NCI-H226 (cell line): ENCODE results near the gene WIPF3.

Experiments used
- DNase-seq: peaks from one replicate; pipeline ENCODE4 v3.0.0-alpha.2; 2015

Gene WIPF3, protein sequence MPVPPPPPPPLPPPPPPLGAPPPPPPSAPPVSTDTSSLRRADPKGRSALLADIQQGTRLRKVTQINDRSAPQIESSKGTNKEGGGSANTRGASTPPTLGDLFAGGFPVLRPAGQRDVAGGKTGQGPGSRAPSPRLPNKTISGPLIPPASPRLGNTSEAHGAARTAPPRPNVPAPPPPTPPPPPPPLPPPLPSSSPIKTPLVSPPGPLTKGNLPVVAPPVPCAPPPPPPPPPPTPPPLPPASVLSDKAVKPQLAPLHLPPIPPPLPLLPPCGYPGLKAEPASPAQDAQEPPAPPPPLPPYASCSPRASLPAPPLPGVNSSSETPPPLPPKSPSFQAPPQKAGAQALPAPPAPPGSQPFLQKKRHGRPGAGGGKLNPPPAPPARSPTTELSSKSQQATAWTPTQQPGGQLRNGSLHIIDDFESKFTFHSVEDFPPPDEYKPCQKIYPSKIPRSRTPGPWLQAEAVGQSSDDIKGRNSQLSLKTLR

DNA sequence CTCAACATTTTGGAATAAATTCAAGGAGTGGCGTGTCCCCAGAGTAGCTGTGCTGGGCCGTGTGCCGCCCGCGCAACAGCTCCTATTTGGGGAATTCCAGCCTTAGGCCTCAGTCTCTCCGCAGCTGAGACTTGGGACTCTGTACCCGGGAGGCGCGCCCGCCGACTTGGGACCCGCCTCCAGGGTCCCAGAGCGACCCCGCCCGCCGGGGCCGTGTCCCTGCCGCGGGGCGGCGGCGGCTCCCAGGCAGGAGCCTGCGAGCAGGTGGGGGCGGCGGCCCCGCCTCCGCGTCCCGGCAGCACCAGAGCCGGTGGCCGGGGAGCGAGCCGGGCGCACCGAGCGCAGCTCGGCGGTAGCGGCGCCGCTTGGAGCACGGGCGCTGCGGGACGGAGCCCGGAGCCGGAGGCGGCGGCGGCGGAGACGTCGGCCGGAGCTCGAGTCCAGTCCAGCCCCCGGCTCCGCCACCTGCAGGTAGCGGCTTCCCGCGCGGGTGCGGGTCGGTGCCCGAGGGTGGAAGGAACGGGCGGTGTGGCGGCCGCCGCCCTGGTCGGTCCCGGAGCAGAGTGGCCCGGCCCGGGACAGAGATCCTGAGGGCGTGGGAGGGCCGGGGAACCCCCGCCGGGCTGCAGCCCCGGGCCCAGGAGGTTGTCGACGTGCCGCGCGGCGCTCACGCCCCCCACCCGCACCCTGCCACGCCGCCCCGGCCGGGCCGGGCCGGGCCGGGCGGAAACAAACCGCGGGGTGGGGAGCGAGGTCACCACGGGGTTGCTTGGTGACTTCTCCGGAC lies at the start of gene WIPF3:
Gene WIPF3 (plus strand): TSS at position 301 of the 787 bp plus-strand sequence. CDS start 28,217 bp downstream, outside the sequence.
- DNase-seq = no peak

DNA sequence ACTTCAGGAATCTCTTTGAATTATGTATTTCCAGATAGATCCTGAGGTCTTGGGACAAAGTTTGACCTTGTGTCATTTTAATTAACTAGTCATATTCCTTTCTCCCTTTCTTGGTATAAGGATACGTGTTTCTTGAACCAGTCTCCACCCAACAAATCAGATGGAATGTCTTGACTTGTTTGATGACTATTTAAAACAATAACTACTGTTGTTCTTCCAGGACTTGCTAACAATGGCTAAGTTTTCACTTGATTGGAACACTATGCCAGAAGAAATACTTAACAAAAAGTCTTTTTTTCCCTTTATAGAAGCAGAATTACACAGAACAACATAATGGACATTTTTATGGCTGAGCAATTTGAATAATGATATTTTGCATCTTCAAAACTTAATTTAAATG lies 43.0 kb upstream of the WIPF3 start:
- DNase-seq = no peak

DNA sequence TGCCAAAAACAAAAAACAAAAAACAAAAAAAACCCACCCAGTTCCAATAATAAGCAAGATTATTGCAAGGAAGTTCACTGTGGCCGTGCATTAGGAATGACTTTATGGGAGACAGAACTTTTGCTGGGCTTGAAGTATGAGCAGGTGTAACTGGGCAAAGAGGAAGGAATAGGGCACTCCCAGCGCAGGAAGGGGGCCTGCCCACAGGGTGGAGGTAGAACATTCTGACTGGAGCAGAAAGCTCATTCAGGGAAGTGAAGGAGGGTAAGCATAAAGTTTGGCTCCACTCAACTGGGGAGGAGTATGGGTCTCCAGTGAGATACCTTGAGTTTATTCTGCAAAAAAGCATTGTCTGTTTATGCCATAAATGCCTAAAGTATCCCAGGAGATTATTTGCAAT lies 42.1 kb upstream of the WIPF3 start:
- DNase-seq = no peak

DNA sequence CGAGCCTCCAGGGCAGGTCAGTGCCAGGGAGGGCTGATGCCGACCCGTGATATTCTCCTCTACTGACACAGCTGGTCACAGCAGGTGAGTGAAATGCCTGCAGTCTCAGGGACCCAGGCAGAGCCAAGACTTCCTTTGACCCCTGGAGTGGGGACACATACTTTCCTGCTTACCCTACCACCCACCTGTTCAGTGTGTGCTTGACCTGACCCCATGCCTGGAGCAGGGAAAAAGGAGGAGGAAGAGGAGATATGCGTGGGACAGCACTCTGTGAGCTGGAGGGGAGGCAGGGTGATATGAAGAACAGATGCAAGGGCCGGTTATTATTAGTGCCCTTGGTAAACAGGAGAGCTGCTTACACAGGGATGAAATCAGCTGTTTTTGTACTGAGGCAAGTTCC lies 40.8 kb upstream of the WIPF3 start:
- DNase-seq = no peak

DNA sequence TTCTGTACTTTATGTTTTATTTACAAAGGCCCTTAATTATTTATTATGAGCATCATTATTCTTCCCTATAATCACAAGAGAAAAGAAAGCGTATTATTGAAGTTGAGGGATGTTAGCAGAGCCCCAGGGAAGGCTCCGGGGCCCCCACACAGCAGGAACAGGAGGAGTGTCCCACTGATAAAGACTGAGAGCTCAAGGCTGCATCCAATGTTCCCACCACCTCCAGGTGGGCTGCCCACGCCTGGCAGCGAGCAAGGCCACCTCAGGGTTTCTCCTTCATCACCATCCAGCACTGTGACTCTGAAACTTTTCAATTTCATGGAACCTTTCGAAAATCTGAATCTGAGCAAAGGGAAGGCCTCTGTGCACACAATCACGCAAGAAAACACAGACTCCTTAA lies 35.9 kb upstream of the WIPF3 start:
- no peak for DNase-seq

DNA sequence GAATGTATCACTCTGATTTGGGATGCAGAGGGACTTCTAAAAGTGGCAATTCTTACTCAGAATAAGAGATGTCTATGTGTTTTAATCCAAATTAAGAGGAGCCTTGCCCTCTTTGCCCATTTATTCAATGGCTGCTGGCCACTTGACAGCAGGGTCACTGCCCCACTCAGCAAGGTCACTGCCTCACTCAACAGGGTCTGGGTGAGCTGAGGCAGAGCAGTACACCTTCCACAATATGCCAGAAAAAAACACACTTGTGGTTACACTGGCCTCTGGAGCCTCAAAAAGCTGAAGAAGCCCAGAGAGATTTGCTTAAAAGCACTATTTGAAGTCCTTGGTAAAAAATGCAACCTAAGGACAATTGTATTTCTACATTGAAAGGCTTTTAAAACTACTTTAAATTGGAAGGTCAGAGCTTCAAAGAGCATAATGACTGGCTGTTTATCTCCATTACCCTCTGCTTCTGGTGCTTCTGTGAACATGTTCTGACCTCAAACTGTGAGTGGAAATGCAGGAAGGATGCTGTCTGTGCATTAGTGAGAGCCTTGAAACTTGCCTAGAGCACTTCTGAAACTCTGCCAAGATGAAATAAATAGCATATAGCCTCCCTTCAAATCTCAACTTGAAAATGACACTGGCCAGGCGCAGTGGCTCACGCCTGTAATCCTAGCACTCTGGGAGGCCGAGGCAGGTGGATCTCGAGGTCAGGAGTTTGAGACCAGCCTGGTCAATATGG lies 35.1 kb upstream of the WIPF3 start:
- peak; percentile 2 for DNase-seq

DNA sequence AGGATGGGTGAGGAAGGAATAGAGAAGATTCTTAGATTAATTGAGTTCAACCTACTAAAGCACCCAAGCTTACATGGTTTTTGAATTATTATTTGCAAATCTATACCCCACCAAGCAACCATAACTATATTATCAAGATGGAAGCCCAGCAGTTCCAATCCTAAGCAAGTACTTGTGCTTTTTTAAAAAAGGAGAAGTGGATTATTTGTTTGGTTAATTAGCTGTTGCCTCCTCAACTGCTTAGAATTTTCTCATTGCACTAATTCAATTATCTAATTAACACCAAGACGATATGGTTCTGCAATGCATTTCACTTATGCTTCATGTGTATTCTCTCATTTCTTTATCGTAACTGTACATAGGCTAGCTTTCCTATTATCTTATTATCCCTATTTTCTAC lies 27.3 kb upstream of the WIPF3 start:
- DNase-seq = no peak

DNA sequence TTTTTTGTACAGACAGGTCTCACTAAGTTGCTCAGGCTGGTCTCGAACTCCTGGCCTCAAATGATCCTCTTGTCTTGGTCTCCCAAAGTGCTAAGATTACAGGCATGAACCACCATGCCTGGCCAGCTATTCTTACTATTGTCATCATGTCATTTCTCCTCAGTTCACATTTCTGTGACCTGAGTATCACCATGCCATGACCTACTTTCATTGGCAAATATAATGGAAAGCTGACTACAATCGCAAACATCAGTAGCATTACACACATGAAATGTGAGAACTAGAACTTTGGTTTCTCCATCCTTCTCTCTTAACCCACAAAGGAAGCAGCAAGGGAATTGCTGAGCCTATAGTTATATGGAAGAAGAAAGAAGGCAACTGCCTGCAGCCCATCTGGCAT lies 26.0 kb upstream of the WIPF3 start:
- no peak for DNase-seq

DNA sequence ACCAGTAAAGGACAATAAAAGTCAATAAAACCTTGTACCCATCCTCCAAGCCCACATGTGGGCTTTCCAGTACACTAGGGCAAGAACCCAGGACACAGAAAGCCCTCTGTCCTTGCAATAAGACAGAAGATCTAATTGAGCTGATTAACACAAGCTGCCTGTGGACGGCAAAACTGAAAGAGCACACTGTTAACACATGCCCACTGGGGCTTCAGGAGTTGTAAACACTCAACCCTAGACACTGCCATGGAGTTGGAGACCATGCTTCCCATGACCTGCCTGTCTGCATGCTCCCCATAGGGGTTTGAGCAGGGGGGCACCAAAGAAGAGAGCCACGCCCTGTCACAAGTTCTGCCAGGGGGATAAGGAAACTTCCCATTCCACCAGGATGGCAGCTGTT lies 22.6 kb upstream of the WIPF3 start:
- DNase-seq = peak; percentile 1

DNA sequence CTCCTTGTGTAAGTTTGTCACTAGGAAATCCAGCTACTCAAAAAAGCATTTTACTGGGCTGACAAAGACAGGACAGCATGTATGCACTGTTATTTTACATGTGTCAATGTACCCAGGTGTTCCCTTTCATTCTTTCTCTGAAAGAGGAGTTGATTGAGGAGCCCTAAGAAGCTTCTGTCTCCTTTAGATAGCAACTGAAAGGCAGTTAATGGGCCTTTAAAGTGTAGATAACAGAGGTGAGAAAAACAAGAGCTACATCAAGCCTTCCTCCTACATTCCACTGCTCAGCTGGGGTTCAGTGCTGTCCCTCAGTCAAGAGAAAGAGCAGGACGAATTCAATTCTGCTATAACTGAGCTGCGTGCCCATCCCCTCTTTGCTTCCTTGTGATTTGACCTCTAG lies 12.8 kb upstream of the WIPF3 start:
- DNase-seq = no peak

DNA sequence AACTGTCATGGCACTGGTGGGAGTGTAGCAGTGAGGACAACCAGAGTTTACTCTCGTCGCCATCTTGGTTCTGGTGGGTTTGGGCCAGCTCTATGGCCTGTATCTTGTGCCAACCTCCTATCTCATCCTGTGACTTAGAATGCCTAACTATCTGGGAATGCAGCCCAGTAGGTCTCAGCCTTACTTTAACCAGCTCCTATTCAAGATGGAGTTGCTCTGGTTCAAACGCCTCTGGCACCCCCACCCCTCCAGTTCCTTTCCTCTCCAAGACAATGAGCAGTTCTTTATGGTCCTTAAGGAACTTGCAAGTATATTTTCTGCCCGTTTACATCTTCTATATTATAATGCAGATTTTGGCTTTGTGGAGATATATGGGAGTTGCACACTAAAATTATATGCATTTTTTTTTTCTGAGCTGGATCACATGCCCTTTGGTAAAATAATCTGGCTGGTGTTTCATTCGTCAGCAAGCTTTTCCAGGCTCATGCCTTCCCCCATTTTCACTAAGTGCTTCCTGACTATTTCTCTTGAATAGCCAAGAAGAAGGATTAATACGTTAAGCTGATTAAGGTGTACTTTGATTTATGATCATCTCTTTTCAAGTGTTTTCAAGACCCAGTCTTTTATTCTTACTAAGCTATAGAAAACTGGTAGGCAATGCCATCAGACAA lies 11.2 kb upstream of the WIPF3 start:
- no peak for DNase-seq

DNA sequence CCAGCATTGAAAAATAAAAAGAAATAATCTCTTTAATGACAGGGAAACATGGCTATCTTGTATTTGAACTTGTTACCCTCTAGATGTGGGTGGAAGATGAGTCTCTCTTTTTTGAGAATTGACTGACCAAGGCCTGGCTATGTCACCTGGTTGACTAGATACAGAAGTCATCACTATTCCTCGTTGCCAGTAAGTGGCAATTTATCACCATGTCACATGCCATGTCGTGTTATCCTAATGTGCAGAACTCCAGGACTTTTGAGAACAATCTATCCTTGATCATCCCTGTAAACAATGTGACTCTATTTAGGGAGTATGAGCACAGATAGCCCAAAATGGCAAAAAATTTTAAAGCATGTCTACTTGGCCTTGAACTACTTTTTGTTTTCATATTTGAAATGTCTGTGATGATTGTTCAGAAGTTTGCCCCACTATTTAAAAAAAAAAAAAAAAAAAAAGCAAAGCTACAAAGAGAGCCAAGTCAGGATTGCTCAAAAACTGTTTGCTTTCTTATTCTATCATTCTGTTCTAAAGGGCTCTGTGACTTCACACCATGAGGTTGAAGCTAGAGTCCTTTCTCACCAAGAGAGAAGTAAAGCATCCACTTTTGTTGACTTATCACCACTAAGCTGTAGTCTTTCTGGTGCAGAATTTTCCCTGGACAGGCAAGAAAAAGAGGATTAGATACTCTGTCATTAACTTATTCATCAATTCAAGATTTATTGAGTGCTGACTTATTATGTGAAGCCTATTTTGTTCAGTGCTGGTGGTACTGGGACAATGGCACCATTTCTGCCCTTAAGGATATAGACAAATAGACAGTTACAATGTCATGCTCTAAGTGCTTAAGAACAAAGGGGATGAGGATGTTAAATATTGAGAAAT lies 10.4 kb upstream of the WIPF3 start:
- DNase-seq = no peak

DNA sequence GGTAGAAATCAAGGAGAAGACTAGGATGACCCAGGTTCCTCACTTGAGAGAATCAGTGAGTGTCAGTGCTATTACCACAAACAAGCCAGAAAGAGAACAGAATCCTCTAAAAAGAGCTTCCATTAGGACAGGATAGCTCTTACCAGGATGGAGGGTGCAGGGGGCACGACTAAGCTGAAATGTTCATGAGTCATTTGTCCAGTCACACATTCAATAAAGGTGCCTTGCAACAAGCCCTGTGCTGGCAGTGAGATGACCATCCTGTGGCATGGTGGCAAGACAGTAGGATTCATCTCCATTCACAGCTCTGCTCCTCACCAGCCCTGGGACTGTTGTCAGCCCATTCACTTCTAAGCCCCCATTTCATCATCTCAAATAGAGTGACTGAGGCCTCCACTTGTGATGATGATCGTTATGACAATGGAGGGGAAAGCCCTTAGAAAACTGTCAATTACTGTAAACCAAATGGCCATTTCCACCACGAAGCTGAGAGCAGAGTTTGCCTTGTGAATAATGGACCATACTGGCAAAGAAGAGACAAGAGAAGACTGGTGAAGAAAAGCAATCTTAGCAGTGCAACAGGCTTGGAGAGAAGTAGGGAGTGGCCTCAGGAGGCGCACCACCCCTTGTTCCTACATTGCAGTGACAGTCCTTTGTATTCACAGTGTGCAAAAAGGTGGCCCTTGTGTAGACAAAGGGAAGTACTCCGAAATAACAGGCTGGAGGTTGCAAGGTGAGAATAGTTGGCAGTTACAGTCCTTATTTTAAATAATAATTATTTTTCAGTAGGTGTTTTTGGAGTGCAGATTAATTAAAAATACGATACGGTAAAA lies 9.0 kb upstream of the WIPF3 start:
- no peak for DNase-seq

DNA sequence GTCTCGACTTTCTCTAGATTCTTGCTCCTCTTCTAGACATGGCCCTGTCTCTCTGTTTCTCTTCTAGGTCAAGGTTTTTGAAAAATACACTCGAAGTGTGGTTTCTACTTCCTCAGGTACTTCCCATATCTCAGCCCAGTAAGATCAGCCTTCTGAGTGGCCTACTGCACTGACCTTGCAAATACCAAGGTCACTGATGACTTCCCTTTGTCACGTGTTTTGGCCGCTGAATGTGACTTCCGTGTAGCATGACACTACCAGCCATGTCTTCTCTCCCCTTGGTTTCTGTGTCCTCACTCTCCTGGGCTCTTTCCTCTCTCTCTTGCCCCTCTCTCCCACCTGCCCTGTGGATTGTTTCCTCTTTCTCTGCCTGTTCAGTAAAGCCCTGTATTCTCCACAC lies 7.9 kb upstream of the WIPF3 start:
- DNase-seq = no peak

DNA sequence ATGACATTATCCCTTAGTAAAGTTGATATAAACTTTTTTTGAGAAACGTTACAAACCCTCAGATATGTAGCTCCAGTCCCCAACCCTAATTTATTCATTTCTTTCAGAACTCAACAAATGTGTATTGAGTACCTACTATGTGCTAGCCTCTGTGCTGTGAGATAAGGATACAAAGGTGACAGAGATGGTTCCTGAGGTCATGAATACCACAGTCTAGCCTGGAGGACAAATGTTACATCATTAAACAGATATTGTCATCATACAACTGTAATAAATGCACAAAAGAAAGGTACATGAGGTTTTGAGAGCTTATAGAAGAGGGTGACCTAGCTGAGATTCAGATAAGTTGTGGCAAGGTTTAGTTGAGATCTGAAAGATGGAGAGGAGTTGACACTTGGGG lies 4.4 kb upstream of the WIPF3 start:
- no peak for DNase-seq

DNA sequence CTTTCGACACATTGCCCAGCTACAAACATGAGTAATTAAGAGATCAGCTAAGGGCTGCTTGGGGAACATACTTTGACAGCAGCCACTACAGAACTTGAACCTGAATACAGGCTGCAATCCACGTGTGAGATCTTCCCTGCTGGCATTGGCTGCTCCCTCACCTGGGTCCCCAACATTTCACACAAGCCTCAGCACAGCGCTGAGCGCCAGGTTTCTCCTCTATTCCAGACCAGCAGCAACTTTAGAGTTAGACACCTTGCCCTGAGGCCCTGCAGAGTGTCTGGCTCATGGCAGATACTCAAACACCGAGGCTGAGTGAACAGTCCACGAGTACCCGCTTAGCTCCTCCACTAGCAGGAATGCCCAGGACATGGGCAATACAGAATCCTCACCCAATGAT lies 1.3 kb upstream of the WIPF3 start:
- DNase-seq = no peak

DNA sequence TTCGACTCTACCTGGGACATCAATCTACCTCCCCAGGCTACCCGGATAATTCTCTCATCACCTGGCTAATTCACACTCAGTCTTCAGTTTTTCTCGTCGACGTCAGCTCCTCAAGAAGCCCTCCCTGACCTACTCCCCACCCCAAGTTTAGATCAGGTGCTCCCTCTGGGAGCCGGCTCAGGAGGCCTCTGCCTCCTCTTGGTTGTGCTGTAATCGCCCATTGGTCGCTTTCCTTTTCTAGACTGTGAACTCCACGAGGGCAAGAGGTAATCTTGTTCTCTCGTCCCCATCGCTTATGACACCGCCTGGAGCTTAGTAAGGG lies 461 bp upstream of the WIPF3 start:
- no peak for DNase-seq

DNA sequence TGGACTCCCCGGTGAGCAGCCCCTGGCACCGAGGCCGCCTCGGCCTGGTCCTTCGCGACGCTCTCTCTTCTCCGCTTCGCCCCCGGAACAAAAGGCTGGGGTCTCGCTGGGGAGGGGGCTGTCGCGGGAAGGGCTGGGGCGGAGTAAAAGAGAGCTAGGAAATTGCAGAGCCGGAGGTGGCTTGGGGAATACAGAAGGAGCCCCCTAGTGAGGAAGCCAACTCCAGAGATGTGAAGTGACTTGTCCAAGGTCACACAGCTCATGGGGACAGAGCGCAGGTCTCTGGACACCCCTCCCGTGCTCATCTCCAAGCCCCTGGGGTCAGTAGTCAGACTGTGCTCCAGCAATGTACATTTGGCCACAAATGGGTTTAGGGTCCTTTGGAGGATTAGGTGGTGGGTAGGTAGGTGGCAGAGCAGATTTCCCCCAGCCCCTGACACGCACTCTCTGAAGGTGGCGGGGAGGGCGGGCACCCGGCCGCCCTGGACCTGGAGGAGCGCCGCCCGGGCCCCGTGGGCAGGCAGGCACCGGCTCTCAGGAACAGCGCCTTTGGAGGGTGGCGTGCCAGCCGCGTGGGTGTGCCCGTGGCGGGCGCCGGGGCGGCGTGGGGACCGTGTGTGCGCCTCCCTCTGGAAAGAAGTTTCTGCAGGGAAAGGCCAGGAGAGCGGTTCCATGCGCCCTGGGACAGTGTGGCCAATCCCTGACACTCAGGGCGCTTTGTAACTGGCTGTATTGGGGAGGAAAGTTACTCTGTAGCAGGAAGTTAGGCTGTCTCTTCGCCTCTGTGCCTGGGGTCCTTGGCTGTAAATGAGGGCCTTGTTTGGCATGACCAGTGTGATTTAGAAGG lies 910 bp downstream of the WIPF3 start:
- no peak for DNase-seq

DNA sequence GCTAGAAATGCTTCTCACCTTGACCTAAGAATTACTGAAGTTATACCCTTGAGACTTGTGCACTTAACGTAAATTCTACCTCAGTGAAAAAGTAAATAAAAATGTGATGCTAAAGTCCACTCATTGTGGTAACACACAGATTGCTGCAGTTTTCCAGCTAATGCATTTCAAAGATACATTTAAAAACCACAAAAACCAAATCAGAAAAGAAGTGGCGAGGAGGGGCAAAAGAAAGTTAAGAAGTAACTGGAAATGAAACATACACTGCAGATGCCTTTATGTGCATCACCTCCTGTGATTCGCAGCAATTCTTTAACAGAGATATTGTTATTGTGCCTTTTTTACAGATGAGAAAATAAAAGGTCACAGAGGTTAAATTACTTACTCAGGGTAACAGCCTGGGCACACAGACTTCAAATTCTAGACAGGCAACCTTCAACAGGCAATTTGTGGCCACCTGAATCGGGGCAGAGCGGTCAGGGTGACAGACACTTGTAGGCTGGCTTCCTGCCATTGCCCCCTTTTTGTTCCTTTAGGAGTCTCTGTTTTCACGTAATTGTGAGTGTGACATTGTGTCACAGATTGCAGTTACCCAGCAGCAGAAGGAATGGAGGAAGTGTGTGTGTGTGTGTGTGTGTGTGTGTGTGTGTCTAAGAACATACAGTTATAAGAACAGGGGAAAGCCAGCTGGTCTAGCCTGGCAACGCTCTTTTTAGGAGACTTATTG lies 1.9 kb downstream of the WIPF3 start:
- DNase-seq = no peak
